A673 (cell line): ENCODE measurements around the gene CFAP90.

ENCODE experiments used
- CTCF ChIP-seq: fragments of 300-800, 200-600 bp; sonication (generic); conservative IDR thresholded peaks from 2 replicates; pipeline ENCODE4 v1.5.1; 2017; ENCODE audit warnings: low read depth, mild to moderate bottlenecking, antibody characterized with exemption, low read length, moderate library complexity, mixed read lengths
- EZH2 ChIP-seq: fragments of 200-600 bp; sonication (generic); IDR thresholded peaks from 2 replicates; pipeline ENCODE4 v1.6.1; 2017; ENCODE audit warnings: borderline replicate concordance, low read depth, mild to moderate bottlenecking, mixed read lengths, antibody characterized with exemption, low read length; ENCODE audit not compliant: poor library complexity, severe bottlenecking

DNA sequence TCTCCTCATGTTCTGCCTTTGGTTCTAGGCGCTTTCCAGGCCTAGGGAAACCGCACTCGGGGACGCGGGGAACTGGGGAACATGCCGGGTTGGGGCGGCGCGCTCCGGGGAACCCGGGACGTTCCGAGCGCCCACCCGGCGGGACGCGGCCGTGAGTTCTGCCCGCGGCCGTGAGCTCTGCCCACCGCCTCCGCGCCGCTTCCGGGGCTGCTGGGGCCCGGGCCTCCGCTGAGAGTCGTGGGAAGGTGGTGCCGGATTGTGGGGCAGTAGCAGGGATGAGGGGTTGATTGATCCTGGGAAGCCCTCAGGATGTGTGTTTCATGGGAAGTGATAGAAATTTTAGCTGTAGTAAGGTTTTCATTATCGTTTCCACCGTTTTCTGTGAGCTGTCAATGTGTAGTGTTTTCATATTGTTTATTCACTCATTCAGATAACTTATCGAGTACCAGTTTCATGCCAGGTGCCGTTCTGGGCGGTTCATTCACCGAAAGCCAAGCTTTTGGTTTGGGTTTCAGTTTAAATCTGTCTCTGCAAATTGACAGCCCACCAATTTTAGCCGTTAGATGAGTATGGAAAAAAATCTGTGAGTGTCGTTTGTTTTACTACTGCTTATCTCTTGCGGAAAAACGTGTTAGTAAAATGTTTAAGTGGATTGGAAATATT is 18.7 kb upstream of the CFAP90 start:
- TF ChIP-seq CTCF (no peak), EZH2 (no peak)
